AG04450 (cell line): ENCODE results near the gene HSPA1L. TPM values are rescaled to one million over a fixed set of nuclear protein-coding genes. Genes with fewer than 3 reads are reported as not detected.

Source experiments
- CTCF ChIA-PET: fragments of 300-600, 350-600 bp; formaldehyde crosslinking; extraction: SDS; loops from one replicate; lab custom pipeline; 2022; ENCODE audit warnings: antibody characterized with exemption, inconsistent platforms; lab: Charles Lee
- POLR2A ChIA-PET: fragments of 350-600 bp; formaldehyde crosslinking; extraction: SDS; loops from one replicate; lab custom pipeline; 2021; ENCODE audit warnings: antibody characterized with exemption, inconsistent platforms; lab: Yijun Ruan, JAX
- DNase-seq: peaks from one replicate; pipeline ENCODE4 v3.0.0-alpha.2; 2011; ENCODE audit warnings: low read depth, low spot score
- H3K27ac ChIP-seq: one replicate; pipeline ENCODE4 v1.5.1; 2012; ENCODE audit warnings: low read depth, low read length, control low read depth
- H3K27me3 ChIP-seq: one replicate; pipeline ENCODE4 v1.6.0; 2012; ENCODE audit warnings: low read length; ENCODE audit not compliant: control insufficient read depth, insufficient read depth
- H3K4me3 ChIP-seq: 2 replicates; pipeline ENCODE4 v1.5.1; 2011; ENCODE audit warnings: mild to moderate bottlenecking, low read depth, low read length, control low read depth
- H3K9me3 ChIP-seq: 2 replicates; pipeline ENCODE4 v1.5.1; 2012; ENCODE audit warnings: low read length; ENCODE audit not compliant: control insufficient read depth, insufficient read depth
- CTCF ChIP-seq: IDR thresholded peaks from 2 replicates; pipeline ENCODE4 v1.5.1; 2011; ENCODE audit warnings: low read depth, low read length, control low read depth, inconsistent platforms
- polyA plus RNA-seq: library from polyadenylated mRNA; depleted of rRNA; stranded (reverse); fragments of >200 nt; gene quantifications from 2 replicates; pipeline ENCODE4 v1.2.3, GENCODE V29; 2011

HSPA1L gene
- polyA plus RNA-seq, 1 experiment = 1.2 TPM

- Histone ChIP-seq H3K27ac (no peak overlapping the region), H3K4me3 (peak overlapping the region; percentile 64), H3K27me3 (no peaks in the 10 kb centered on the region), H3K9me3 (no peaks in the 10 kb centered on the region)
- no peak for TF ChIP-seq CTCF
- ChIA-PET CTCF (interaction anchor here (0.6 to 2.5 kb wide), 12 partner anchors 33 to 261 kb away, joined by 3 to 20 read pairs (median 6); partner anchors contain the start of genes APOM, DDAH2, GPANK1 and LY6G5C), POLR2A (interaction anchor here (0.7 to 1.1 kb wide), 3 partner anchors 17 to 78 kb away, joined by 4 to 12 read pairs (median 5); partner anchors contain the start of gene NEU1)
- DNase-seq = no peak
Observed at GRCh38 chr6:31830886-31831335, 15.8 kb upstream of the HSPA1L start.

- TF ChIP-seq CTCF = peak; percentile 38
- DNase-seq = no peak
- H3K4me3 ChIP-seq = peak overlapping the region; percentile 64
- H3K9me3 ChIP-seq = no peaks in the 10 kb centered on the region
- ChIA-PET CTCF (interaction anchor here (0.6 to 2.5 kb wide), 26 partner anchors 9 to 375 kb away, joined by 3 to 20 read pairs (median 6); partner anchors contain the start of genes DDAH2, DXO, GPANK1 and HSPA1A), POLR2A (interaction anchor here (0.6 to 1.5 kb wide), 8 partner anchors 15 to 1142 kb away, joined by 3 to 14 read pairs (median 6); partner anchors contain the start of genes HSPA1A, HSPA1L, NEU1 and VARS1)
- H3K27me3 ChIP-seq = no peaks in the 10 kb centered on the region
- H3K27ac ChIP-seq = no peak overlapping the region
Observed at GRCh38 chr6:31829633-31830283, 14.7 kb upstream of the HSPA1L start.

- Histone ChIP-seq H3K4me3 (peak within 1 kb of the TSS; percentile 79), H3K27me3 (no peaks in the 10 kb centered on the region), H3K9me3 (no peaks in the 10 kb centered on the region), H3K27ac (peak within 1 kb of the TSS; percentile 90)
- CTCF ChIA-PET = interaction anchor here (0.6 to 1.2 kb wide), 2 partner anchors 58 to 178 kb away, joined by 3 read pairs; no protein-coding TSS in a partner anchor
- TF ChIP-seq CTCF = no peak
- DNase-seq = peak; percentile 99
- POLR2A ChIA-PET = interaction anchor here (0.5 to 2.3 kb wide), 37 partner anchors 8 to 281 kb away, joined by 3 to 53 read pairs (median 4); partner anchors contain the start of genes ABHD16A, ATP6V1G2, BAG6 and C6orf47
Observed at GRCh38 chr6:31827286-31828079, 12.4 kb upstream of the HSPA1L start, which contains the start of gene HSPA1B. TSS of gene HSPA1B (plus strand) at chr6:31827738. CDS start at chr6:31827951, 213 bp downstream.

GRCh38 chr6:31826793-31827285 lies 11.8 kb upstream of the HSPA1L start:
- Histone ChIP-seq H3K27ac (peak overlapping the region; percentile 90), H3K4me3 (peak overlapping the region; percentile 55), H3K9me3 (no peaks in the 10 kb centered on the region), H3K27me3 (no peaks in the 10 kb centered on the region)
- TF ChIP-seq CTCF = no peak
- ChIA-PET POLR2A (interaction anchor here (0.5 to 2.3 kb wide), 37 partner anchors 8 to 281 kb away, joined by 3 to 53 read pairs (median 5); partner anchors contain the start of genes ABHD16A, ATP6V1G2, BAG6 and C6orf47), CTCF (interaction anchor here (1.2 kb wide), 1 partner anchor 57 kb away, joined by 3 read pairs; no protein-coding TSS in a partner anchor)
- DNase-seq = no peak
